Keratinocyte (primary cell): ENCODE measurements around the gene ANKRD31.

Source experiments
- EZH2 ChIP-seq: IDR thresholded peaks from one replicate; pipeline ENCODE4 v1.6.1; 2012; ENCODE audit warnings: inconsistent platforms, mild to moderate bottlenecking, low read length, moderate library complexity
- TF ChIP-seq, protein P1 (sequence below), 3 experiments: IDR thresholded peaks in 1 of 3; conservative IDR thresholded peaks in 1 of 3; optimal IDR thresholded peaks in 1 of 3; 2 replicates in 2 of 3; 3 replicates in 1 of 3; pipeline versions ENCODE3 to v1.5.1; 2011; ENCODE audit warnings: low read length in 3 of 3, mild to moderate bottlenecking in 3 of 3, moderate library complexity in 2 of 3, control low read depth in 1 of 3, inconsistent platforms in 1 of 3; ENCODE audit not compliant: insufficient read depth in 2 of 3; ENCODE audit errors: extremely low read depth in 1 of 3

DNA sequence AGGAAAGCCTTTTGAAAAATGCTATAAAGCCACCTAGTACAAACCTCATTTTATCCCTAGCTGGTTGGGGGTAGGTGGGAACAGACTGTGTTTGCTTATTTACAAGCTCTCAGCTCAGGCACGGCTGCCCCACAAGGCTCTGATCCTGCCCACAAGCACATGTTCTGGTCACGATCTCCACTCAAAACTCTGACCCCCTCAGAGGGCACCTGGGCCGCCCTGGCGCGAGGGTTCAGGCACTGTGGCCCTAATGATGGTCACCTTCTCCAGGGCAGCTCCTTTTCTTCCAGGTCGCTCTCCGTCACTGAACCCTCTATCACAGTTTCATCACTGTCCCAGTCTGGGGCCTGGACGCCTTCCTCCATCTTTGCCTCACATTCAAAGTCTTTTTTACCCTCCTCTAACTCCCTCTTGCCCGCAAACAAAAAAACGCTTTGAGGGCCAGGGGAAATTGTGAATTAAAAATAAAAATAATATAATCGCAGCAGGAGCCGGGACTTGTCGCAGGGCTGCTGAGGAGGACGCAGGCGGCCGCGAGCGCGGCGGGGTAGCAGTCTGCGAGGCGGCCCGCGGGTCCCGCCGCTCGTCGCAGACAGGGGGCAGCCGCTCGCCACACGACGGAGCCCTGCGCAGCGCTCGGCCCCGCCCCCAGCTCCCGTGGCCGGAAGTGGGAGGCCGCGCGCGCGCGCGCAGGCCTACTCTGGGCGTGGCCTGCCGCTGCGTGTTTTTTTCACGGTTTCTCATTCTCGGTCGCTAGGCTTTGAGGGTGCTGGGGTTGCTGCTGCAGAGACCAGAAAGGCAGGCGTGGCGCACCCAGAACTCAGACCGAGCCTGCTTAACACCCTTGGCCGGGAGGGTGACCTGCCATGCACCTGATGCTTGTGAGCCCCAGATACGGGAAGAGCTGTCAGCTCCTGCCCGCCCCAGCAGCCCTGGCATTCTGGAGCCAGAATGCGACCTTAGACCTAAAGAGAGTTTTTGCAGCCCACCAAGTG lies at the start of gene ANKRD31:
- TF ChIP-seq, protein P1, sequence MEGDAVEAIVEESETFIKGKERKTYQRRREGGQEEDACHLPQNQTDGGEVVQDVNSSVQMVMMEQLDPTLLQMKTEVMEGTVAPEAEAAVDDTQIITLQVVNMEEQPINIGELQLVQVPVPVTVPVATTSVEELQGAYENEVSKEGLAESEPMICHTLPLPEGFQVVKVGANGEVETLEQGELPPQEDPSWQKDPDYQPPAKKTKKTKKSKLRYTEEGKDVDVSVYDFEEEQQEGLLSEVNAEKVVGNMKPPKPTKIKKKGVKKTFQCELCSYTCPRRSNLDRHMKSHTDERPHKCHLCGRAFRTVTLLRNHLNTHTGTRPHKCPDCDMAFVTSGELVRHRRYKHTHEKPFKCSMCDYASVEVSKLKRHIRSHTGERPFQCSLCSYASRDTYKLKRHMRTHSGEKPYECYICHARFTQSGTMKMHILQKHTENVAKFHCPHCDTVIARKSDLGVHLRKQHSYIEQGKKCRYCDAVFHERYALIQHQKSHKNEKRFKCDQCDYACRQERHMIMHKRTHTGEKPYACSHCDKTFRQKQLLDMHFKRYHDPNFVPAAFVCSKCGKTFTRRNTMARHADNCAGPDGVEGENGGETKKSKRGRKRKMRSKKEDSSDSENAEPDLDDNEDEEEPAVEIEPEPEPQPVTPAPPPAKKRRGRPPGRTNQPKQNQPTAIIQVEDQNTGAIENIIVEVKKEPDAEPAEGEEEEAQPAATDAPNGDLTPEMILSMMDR (optimal IDR thresholded peaks at IDR 0.05 in 1 of 3, IDR thresholded peaks at IDR 0.05 in 1 of 3, conservative IDR thresholded peaks at IDR 0.05 in 1 of 3; ENCODE audit: extremely low read depth in 1 of 3, insufficient read depth in 2 of 3, low read length in 3 of 3) = peak; percentile 53 to 86 (median 66)
- no peak for TF ChIP-seq EZH2
